Transverse colon (tissue), 3 donors: Measurements from ENCODE around the gene LMAN1.

Experiments used
- CTCF ChIP-seq, 5 experiments: fragments of 200-600 bp in 3 of 5; fragments of 450-650 bp in 2 of 5; sonication (generic) in 3 of 5; IDR thresholded peaks; 1 replicate in 2 of 5; 2 replicates in 3 of 5; pipeline ENCODE4 v1.5.1; 2016 to 2017; ENCODE audit warnings: antibody characterized with exemption in 5 of 5, inconsistent platforms in 3 of 5, mild to moderate bottlenecking in 2 of 5, moderate library complexity in 1 of 5
- POLR2A ChIP-seq: fragments of 450-650 bp; IDR thresholded peaks from one replicate; pipeline ENCODE4 v1.6.1; 2016; ENCODE audit warnings: antibody characterized with exemption, mild to moderate bottlenecking, moderate library complexity

- TF ChIP-seq POLR2A, result no peak
- TF ChIP-seq CTCF (IDR thresholded peaks at IDR 0.05), result no peak
These were observed 72.7 kb downstream of the LMAN1 start for GRCh38 chr18:59286341-59286740.
